GM18511 (cell line): ENCODE data around the gene APPBP2.
"Not testable (repeated sequence)": the region's sequence is repeated elsewhere in the genome, so short reads cannot be mapped to it uniquely, and the experiment has no call there.

Experiments
- ATAC-seq: cut with Tn5 transposase; IDR thresholded peaks from one replicate; pipeline ENCODE4 v1.9.1; 2021; ENCODE audit warnings: mild to moderate bottlenecking, moderate library complexity; ENCODE audit not compliant: unreplicated experiment

Gene APPBP2

DNA sequence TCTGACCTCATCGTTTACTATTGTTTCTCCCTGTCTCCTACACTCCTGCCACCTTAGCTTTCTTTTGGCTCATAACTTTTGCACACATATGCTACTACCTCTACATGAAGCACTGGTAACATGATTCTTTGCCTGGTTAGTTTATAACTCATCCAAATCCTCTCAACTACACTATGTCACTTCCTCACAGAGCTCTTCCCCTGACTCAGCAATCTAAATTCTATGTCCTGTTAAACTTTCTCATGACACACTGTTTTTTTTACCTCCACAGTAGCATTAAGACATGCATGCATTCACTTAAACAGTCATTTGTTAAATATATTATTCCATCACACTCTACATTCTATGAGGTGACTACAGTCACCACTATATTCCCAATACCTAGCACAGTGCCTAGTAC lies 19.7 kb downstream of the APPBP2 start:
- ATAC-seq = no peak

DNA sequence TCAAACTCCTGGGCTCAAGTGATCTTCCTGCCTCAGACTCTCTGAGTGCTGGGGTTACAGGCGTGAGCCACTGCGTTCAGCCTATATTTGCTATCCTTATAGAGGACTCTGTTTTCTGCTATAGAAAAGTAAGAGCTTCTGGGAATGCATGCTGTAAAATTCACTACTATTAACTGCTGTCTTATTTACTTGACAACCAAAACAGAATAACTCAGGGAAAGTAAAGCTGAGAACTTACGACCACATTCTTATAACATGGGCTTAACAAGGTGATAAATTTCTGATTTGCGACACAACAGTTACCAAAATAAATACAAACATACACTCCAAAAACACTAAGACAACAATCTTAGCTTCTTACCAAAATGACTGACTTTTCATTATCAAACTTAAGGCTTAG lies 23.9 kb downstream of the APPBP2 start:
- no peak for ATAC-seq

- no peak for ATAC-seq
Measured at GRCh38 chr17:60501589-60501988, 24.5 kb downstream of the APPBP2 start.

DNA sequence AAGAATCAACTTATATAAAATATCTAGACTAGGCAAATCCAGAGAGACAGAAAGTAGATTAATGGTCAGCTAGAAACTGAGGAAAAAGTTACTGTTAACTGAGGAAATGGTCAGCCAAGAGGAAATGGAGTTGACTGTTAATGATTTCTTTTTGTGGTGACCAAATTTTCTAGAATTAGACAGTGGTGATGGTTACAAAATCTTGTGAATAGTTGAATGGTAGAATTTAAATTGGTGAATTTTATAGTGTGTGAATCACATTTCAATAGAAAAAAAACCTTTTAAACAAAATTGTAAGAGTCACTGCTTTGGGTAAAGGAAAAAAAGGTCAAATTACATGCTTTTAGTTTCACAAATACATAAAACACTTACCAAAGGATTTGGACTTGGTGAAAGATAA lies 30.0 kb downstream of the APPBP2 start:
- ATAC-seq = no peak

DNA sequence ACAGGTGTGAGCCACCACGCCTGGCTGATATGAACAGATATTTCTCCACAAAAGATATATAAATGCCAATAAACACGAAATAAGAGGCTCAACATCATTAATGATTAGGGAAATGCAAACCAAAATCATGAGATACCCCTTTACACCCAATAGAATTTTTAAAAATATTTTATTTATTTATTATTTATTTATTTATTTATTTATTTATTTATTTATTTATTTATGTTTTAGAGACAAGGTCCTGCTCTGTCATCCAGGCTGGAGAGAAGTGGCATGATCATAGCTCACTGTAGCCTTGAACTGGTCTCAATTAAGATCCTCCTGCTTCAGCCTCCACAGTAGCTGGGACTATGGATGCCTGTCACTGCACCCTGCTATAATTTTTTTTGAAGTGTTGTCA lies 30.8 kb downstream of the APPBP2 start:
- no peak for ATAC-seq

GRCh38 chr17:60493847-60494321 lies 32.2 kb downstream of the APPBP2 start:
- ATAC-seq = no peak

DNA sequence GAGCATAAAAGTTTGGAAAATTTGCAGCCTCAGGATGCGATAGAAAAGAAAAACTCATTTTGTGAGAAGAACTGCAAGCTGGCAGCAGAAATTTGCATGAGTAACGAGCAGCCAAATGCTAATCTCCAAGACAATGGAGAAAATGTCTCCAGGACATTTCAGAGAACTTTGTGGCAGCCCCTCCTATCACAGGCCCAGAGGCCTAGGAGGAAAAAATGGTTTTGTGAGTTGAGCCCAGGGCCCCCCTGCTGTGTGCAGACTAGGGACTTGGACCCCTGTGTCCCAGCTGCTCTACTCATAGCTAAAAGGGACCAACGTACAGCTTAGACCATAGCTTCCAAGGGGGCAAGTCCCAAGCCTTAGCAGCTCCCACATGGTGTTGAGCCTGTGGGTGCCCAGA lies 34.3 kb downstream of the APPBP2 start:
- no peak for ATAC-seq

GRCh38 chr17:60490594-60490993 lies 35.4 kb downstream of the APPBP2 start:
- ATAC-seq = not testable (repeated sequence)

DNA sequence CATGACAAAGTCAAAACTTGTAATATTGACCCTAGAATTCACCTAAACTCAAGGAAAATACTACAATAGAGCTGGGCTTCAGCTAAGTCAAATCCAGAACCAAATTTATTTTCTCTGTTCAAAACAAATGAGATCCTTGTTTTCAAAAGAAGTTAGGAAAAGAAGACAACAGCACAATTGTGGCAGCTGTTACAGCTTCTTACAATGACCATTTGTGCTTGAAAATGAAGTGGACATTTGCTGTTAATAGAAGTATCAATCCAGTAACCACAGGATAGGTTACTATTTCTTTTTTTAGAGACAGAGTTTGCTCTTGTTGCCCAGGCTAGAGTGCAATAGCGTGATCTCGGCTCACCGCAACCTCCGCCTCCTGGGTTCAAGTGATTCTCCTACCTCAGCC lies 44.4 kb downstream of the APPBP2 start:
- ATAC-seq = no peak

DNA sequence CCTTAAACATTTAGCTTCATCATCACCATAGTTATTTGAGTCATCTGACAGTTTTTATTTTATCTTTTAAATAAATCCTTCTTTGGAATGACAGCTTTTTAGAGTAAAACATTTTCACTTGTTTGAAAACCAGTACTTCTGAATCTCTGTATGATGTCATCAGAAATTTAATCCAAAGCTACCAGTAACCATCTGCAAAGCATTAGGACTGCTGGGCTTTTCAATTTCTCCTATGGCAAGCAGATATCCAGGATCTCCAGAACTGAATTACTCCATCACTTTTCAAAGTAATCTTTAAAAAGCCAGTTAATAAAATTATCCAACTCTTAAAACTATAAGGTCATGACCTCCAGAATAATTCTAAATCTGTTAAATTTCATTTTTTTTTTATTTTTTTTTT lies 52.3 kb downstream of the APPBP2 start:
- ATAC-seq = no peak

GRCh38 chr17:60472449-60472848 lies 53.6 kb downstream of the APPBP2 start:
- no peak for ATAC-seq

DNA sequence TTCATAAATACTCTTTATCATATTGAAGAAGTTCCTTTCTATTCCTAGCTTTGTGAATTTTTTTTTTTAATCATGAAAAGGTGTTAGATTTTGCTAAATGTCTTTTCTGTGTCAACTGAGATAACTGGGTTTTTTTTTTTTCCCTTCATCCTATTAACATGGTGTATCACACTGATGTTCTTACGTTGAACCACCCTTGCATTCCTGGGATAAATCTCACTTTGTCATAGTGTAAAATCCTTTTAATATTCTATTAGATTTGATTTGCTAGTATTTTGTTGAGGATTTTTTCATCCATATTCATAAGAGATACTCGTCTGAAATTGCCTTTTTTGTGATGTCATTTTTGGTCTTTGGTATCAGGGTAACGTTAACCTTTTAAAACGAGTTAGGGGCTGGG lies 54.6 kb downstream of the APPBP2 start:
- no peak for ATAC-seq

DNA sequence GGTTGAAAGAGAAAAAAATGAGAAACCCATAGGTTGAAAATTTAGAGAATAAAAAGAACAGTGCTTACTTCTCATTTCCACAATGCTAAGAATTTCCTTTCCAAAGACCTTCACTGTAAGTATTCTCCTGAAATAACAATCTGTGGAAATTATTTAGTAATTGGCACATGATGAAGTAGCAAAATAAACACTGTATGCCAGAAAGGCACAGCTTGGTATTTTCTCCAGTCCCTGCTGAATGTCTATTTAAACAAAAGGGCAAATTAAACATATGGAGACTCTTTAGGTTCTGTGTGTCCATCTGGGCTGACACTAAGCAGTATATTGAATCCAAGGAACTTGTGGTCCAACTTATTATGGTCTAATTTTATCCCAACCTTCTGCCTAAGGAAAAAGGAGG lies 57.7 kb downstream of the APPBP2 start:
- no peak for ATAC-seq

GRCh38 chr17:60464343-60464742 lies 61.7 kb downstream of the APPBP2 start:
- ATAC-seq = no peak

GRCh38 chr17:60463157-60463835 lies 62.7 kb downstream of the APPBP2 start:
- ATAC-seq = no peak

DNA sequence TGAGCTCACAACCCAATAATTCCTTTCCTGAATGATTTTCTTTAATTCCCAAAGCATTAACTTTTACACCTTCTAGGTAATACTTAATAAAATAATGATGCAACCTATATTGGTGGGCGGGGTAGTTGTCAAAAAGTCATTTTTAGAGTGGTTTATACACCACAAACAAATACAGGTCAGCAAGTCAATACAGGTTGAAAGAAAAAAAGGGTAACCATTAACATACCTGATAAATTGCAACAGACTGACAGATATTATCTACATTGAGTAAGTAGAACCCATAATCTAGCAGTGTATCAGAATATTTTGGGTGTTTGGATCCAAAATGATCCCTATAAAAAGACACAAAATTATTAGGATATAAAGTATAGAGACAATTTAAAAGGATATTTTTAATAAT lies 64.5 kb downstream of the APPBP2 start:
- ATAC-seq = no peak

DNA sequence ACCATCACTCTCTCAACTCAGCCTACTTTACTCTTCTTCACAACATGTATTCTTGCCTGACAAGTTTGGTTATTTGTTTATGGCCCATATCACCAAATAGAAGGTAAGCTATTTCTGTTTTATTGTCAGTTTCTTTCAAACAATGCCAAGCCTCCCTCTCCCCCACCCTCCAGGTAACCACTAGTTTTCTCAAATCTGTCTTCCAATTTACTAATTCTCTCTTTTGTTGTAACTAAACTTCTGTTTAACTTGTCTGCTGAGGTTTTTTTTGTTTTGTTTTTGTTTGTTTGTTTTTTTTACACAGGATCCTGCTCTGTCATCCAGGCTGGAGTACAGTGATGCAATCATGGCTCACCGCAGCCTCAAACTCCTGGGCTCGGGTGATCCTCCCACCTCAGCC lies 68.9 kb downstream of the APPBP2 start:
- no peak for ATAC-seq

GRCh38 chr17:60455378-60455777 lies 70.7 kb downstream of the APPBP2 start:
- no peak for ATAC-seq

- ATAC-seq = no peak
Measured at GRCh38 chr17:60451965-60452364, 74.1 kb downstream of the APPBP2 start.

DNA sequence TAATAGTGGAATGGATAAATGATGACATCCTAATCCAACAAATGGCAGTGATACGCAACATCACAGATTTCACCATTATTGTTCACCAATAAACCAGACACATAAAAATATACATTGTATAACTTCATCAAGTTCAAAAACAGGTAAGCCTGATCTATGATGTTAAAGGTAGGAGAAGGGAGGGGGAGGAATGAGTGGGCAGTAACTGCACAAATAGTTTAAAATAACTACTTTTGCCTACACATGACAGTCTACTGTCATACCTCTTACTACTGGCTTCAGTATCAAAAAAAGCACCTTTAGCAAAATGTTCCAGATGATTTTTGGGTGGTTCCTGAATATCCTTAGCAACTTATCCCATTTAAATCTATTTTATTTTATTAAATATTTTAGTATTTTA lies 75.0 kb downstream of the APPBP2 start:
- no peak for ATAC-seq

GRCh38 chr17:60447375-60447774 lies 78.7 kb downstream of the APPBP2 start:
- ATAC-seq = no peak

GRCh38 chr17:60445144-60445543 lies 80.9 kb downstream of the APPBP2 start:
- no peak for ATAC-seq

DNA sequence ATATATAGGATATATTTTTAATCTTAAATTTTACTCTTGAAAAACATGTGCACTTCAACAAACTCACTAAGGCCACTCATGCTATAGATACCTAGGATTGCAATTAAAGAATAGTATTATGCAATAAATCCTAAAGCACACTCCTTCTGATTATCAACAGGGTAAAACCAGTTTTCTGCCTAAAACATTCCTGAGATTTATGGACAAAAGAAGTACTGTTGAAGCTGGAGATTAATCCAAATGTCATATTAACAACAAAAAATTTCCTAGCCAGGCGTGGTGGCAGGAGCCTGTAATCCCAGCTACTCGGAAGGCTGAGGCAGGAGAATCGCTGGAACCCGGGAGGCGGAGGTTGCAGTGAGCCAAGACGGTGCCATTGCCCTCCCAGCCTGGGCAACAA lies 82.3 kb downstream of the APPBP2 start:
- ATAC-seq = no peak
